CD1c-positive myeloid dendritic cell (primary cell): Measurements from ENCODE around the gene RALGPS1.

Experiments
- DNase-seq: peaks from one replicate; pipeline ENCODE4 v3.0.0-alpha.2; 2016; ENCODE audit errors: extremely low spot score

Gene RALGPS1

GRCh38 chr9:127022913-127023660 lies 108.5 kb downstream of the RALGPS1 start:
- DNase-seq, result no peak

GRCh38 chr9:127025042-127025441 lies 110.5 kb downstream of the RALGPS1 start:
- no peak for DNase-seq

GRCh38 chr9:127027694-127028093 lies 113.1 kb downstream of the RALGPS1 start:
- DNase-seq, result no peak

GRCh38 chr9:127029548-127029947 lies 115.0 kb downstream of the RALGPS1 start:
- DNase-seq, result no peak

- no peak for DNase-seq
Measured at GRCh38 chr9:127030814-127031740, 116.5 kb downstream of the RALGPS1 start.

- DNase-seq, result no peak
Measured at GRCh38 chr9:127032256-127032655, 117.7 kb downstream of the RALGPS1 start.

- DNase-seq, result no peak
Measured at GRCh38 chr9:127033061-127033460, 118.5 kb downstream of the RALGPS1 start.

- no peak for DNase-seq
Measured at GRCh38 chr9:127033789-127034188, 119.2 kb downstream of the RALGPS1 start.

- DNase-seq, result no peak
Measured at GRCh38 chr9:127034691-127035090, 120.1 kb downstream of the RALGPS1 start.

GRCh38 chr9:127035423-127035822 lies 120.8 kb downstream of the RALGPS1 start:
- DNase-seq, result no peak

GRCh38 chr9:127035948-127036347 lies 121.4 kb downstream of the RALGPS1 start:
- DNase-seq, result no peak

GRCh38 chr9:127036437-127036836 lies 121.9 kb downstream of the RALGPS1 start:
- DNase-seq, result no peak

GRCh38 chr9:127038531-127038930 lies 123.9 kb downstream of the RALGPS1 start:
- DNase-seq, result no peak

- DNase-seq, result no peak
Measured at GRCh38 chr9:127039492-127039891, 124.9 kb downstream of the RALGPS1 start.

- DNase-seq, result no peak
Measured at GRCh38 chr9:127045148-127045547, 130.6 kb downstream of the RALGPS1 start.

- no peak for DNase-seq
Measured at GRCh38 chr9:127047971-127048370, 133.4 kb downstream of the RALGPS1 start.

- DNase-seq, result peak; percentile 72
Measured at GRCh38 chr9:127049044-127049443, 134.5 kb downstream of the RALGPS1 start.

GRCh38 chr9:127049581-127049980 lies 135.0 kb downstream of the RALGPS1 start:
- no peak for DNase-seq

- no peak for DNase-seq
Measured at GRCh38 chr9:127050152-127050551, 135.6 kb downstream of the RALGPS1 start.

GRCh38 chr9:127050591-127051001 lies 136.0 kb downstream of the RALGPS1 start:
- DNase-seq, result peak; percentile 1

GRCh38 chr9:127051881-127052595 lies 137.5 kb downstream of the RALGPS1 start:
- no peak for DNase-seq
